Stromal cell of bone marrow (primary cell): ENCODE results near the gene ERAL1.
"Not testable (repeated sequence)": the region's sequence is repeated elsewhere in the genome, so short reads cannot be mapped to it uniquely, and the experiment has no call there.

Source experiments
- DNase-seq: peaks from one replicate; pipeline ENCODE4 v3.0.0-alpha.2; 2012; ENCODE audit warnings: low read depth

The ERAL1 gene

DNA sequence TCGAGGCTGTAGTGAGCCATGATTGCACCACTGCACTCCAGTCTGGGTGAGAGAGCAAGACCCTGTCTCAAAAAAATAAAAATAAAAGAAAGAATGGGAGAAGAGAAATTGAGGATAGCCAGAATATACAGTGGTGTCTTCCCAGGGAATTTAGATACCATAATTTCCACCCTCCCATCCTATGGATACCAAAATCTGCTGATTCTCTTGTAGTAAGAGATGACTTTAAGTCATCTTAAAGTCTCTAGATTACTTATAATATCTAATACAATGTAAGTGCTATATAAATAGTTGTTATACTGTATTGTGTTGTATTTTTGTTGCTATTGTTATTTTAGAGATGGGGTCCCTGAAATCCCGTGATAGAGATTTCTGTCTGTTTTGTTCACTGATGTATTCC lies 1.5 kb upstream of the ERAL1 start:
- no peak for DNase-seq

DNA sequence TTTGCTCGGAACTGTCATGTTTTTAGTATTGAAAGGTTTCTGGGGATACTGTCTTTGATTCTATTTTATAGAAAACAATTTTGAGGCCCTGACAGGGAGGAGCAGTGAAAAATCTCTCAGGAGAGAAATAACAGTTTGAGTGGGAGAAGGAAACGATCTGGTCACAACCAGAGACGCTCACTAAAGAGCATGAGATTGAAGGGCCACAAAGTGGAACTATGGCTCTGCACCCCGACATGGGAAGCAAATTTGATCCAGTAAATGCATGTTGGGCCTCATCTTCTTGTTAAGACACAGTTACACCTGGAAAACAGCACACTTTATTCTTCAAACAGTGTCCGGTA lies 492 bp downstream of the ERAL1 start:
- no peak for DNase-seq

DNA sequence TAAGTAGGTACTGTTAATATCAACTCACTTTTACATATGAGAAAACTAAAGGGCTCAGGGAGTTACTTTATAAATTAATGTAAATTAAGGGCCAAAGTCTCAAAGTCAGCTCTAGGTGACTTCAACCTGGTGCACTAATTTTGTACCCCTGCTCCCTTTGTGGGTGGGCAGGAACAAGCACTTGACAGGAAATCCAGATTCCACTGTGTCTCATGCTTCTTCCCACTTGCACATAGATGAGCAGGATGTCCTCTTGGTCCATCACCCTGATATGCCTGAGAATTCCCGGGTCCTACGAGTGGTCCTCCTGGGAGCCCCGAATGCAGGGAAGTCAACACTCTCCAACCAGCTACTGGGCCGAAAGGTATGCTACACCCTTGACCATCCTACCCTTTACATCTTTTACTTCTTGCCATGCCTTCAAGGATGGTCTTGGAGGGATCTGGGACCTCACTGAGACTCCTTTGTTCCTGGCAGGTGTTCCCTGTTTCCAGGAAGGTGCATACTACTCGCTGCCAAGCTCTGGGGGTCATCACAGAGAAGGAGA lies 1.3 kb downstream of the ERAL1 start:
- no peak for DNase-seq

DNA sequence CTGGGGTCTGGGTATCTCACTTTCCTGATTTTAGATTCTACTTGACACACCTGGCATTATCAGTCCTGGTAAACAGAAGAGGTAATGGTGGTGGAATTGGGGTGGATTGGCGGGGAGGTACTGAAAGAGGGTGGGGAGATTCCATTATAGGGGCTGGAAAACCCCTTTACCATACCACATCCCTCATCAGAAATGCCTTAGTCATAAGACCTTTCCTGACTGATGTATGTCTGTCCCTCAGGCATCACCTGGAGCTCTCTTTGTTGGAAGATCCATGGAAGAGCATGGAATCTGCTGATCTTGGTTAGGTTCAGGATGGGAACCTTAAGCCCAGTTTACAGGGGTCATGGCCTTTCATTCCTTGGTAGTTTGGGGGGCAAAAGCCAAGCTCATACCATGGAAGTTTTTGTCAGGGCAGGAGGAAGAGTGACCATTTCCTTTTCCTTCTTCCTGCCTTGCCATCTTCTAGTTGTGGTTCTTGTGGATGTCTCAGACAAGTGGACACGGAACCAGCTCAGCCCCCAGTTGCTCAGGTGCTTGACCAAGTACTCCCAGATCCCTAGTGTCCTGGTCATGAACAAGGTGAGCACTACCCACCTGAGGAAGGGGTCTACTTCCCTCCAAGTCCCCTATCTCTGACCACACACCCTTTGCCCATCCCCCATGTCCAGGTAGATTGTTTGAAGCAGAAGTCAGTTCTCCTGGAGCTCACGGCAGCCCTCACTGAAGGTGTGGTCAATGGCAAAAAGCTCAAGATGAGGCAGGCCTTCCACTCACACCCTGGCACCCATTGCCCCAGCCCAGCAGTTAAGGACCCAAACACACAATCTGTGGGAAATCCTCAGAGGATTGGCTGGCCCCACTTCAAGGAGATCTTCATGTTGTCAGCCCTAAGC lies 3.3 kb downstream of the ERAL1 start:
- DNase-seq, result no peak

DNA sequence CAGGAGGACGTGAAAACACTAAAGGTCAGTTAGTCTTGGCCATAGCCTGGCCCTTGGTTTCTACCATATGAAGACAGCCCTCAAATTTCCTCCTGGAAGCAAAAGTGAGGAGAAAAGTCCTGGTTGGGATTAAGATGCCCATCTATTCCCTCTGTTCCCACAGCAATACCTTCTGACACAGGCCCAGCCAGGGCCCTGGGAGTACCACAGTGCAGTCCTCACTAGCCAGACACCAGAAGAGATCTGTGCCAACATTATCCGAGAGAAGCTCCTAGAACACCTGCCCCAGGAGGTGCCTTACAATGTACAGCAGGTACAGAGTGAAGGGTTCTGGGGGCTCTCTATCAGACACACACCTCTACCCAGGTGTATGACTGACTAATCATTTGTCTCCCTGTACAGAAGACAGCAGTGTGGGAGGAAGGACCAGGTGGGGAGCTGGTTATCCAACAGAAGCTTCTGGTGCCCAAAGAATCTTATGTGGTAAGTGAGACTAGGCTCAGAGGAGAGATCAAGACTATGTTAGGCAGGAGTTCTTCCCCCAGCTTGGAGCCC lies 4.1 kb downstream of the ERAL1 start:
- no peak for DNase-seq

DNA sequence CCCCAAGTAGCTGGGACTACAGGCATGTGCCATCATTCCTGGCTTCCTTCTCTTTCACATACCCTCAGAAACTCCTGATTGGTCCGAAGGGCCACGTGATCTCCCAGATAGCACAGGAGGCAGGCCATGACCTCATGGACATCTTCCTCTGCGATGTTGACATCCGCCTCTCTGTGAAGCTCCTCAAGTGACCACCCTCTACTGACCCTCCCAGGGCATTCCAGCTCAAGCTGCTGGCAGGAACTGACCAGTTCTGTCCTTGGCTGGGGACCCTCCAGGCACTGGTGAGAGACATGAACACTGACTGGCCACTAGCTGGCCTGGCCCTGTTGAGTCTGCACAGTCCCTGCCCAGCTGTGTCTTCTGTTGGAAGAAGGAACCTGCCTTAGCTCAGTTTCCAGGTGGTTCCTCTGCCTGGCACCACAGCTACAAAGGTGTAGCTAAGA lies 5.6 kb downstream of the ERAL1 start:
- no peak for DNase-seq

DNA sequence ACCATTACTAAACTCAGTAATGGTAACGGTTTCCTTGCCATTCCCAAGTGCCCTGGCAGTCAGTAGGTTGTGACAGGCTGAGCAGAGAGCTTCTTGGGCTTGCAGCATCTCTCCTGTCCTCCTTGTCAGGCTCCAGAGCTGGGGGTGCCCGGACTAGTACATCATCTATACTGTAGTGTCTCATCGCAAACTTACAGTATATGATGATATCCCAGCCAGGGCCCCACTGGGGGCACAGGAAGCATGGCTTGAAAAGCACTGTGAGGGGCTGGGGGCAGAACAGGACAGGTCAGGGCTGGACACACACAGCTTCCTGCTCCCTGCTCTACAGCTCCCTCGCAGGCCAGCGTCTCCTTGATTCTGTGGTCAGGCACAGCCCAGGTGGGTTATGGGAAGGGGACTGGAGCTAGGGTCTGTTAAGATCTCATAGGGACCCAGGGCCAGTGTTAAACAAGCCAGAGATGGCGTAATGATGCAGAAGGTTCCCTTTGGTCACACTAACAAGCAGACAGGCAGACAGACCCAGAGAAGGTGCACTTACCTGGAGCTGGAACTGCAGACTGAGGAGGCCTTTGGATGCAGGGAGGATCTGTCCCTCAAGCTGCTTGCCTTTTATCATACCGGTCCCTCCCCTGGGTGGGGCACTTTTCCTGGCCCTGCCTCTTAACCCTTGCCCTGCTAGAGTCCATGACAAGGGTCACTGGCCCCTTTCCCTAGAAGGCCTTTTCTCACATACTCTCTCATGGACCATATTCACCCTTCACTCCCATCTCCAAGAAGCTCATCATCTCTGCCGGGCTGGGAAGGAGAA lies 6.8 kb downstream of the ERAL1 start:
- no peak for DNase-seq

DNA sequence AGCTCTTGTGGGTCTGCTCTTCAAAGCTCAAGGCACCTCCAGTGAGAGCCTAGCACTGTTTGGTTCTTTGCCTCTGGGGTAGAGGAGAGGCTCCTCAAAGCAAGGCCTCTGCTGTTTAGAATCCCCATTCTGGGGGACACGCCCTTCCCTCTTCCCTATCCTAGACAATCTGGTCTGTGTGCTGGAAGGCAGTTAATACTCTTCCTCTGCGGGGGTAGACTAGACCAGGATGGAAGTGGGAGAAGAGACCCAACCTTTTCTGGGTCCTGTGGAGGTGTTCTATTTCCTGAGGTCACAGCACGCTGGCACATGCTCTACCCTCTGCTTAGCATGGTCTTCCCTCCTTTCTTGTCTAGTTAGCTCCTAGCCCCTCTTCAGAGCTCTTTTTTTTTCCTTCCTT lies 7.7 kb downstream of the ERAL1 start:
- DNase-seq, result no peak

DNA sequence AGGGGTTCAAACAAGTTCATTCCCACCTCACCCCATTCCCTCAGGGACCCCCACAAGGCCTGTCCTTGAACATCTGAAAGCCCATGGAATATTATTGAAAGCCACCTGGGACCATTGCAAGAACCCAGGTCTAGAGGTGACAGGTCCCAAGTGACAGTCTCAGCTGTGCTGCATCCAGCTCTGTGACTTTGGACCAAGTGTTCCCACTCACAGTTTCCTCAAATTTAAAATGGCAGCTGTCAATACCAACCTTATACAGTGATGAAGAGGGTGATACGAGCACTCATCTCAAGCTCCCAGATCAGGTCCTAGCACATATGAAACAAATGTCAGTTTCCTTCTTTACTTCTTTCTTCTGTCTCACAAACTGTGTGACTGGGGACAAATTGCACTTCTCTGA lies 9.1 kb downstream of the ERAL1 start:
- DNase-seq, result no peak

DNA sequence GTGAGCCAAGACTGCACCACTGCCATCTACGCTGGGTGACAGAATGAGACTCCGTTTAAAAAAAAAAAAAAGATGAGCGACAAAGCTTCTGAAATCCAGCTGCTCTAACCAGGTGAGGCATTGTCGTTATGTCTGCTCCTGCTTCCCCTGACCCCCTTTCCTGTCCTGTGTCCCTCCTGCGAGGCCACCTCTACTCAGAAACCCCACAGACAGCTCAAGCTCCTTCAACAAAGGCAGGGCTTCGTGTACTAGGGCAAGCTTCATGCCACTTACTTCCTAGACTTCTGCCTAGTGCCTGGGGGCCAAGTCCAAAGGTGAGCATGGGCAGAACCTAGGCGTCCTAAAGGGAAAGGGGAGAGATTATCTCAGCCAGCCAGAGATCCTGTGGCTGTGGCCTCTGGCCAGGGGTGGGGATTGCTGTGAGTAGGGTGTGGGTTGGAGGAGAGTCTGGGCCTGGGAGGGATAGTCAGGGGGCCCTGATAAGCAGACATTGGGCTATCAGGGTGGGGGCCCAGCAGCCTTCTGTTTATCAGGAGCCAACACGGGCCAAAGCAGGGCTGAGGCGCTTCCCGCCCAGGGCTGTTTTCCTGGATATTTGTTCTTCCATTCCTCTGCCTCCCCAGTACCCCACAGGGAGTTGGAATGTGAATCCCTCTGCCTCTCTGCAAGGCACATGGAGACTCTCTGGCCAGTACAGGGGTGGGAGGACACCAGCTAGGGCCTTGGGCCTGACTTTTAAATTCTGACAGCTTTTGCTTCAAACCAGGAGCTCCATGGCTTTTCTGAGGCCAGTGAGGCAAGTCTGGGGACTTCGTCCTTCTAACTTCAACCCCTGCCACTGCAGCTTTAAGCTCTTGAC lies 10.4 kb downstream of the ERAL1 start:
- no peak for DNase-seq

DNA sequence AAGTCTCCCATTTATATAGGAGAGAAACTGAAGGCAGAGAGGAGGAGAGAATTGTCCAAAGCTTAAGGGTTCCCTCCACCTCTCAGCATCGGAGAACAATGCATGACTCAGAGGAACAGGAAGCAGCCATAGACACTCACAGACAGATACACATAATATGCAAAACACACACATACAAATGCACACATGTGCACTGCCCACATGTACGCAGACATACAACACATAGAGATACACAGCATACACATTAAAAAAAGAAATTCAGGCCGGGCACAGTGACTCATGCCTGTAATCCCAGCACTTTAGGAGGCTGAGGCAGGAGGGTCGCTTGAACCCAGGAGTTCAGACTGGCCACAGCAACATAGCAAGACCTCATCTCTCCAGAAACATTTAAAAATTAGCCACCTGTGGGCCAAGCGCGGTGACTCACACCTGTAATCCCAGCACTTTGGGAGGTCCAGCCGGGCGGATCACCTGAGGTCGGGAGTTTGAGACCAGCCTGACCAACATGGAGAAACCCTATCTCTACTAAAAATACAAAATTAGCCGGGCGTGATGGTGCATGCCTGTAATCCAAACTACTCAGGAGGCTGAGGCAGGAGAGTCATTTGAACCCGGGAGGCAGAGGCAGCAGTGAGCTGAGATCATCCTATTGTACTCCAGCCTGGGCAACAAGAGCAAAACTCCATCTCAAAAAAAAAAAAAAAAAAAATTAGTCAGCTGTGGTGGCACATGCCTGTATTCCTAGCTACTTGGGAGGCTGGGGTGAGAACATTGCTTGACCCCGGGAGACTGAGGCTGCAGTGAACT lies 11.3 kb downstream of the ERAL1 start:
- DNase-seq, result no peak

DNA sequence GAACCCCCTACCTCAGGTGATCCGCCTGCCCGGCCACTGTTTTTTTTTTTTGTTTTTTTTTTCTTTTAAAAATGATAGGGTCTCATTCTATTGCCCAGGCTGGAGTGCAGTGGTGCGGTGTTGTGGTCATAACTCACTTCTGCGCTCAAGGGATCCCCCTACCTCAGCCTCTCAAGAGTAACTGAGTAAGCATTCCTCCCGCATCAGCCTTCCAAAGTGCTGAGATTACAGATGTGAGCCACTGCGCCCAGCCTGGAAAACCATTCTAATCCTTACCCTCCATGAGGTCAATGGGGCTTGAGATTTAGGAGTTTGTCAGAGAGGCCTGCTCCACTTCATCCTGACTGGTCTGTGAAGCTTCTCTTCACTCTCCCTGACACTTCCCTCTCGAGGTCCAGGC lies 12.5 kb downstream of the ERAL1 start:
- no peak for DNase-seq

DNA sequence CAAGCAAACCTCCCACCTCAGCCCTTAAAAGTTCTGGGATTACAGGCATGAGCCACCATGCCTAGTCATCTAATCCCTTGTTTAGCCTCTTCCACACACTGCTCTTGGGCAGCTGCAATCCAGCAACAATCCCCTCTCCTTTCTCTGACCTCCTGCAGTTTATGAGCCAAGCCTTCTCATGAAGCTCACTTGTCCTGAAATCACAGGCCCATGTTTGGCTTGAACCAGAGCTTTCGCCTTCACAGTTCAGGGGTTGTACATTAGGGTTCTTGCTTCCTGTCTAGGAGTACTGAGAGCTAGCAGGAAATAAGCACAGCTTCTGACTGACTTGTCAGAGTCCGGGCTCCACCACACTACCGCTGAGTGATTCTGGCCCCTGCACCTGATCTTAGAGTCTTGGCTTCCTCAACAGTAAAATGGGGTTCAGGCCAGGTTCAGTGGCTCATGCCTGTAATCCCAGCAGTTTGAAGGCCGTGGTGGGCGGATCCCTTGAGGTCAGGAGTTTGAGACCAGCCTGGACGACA lies 16.3 kb downstream of the ERAL1 start:
- DNase-seq, result no peak

DNA sequence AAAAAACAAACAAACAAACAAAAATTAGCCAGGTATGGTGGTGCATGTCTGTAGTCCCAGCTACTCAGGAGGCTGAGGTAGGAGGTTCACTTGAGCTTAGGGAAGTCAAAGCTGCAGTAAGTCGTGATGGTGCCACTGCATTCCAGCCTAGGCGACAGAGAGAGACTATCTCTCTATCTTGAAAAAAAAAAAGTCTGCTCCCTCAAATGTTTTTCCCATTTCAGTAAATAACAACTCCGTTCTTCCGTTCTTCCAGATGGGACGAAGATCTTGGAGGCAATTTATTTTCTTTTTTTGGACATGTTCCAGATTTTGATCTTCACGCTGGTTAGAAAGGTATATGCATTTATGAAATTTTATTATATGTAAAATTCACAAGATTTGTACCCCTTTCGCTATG lies 19.0 kb downstream of the ERAL1 start:
- no peak for DNase-seq

DNA sequence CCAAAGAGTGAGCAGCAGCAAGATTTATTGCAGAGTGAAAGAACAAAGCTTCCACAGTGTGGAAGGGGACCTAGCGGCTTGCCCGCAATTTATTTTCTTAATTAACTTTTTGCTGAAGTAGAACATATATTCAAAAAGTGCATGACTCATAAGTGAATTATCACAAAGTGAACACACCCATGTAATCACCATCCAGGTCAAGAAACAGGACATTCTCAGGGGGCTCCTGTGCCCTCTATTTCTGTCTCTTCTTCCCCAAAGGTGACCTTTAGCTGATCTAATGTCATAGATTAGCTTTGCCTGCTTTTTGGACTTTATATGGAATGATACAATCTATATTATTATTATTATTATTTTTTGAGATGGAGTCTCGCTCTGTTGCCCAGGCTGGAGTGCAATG lies 19.9 kb downstream of the ERAL1 start:
- no peak for DNase-seq

DNA sequence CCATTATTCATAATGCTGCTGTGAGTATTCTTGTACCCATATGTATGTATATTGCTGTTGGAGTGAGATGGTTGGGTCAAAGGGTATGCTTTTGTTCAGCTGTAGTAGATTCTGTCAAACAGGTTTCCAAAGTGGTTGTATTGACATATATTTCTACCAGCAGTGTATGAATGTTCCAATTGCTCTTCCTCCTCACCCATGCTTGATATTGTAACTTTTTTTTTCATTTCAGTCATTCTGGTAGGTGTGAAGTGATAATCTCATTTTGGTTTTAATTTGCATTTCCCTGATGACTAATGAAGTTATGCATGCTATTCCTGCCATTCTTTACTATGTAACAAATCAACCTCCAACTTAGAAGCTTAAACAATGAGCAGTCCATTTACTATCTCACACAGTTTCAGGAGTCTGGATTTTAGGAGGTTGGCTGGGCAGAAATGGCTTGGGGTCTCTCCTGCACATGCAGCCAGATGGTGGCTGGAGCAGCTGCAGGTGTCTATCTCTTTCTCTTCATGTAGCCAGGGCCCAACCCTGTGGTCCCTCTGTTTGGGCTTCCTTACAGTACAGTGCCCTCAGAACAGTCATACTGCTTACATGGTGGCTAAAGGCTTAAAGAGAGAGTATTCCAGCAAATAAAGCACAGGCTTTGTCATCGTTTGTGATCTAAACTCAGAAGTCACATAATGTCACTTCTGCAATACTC lies 21.2 kb downstream of the ERAL1 start:
- no peak for DNase-seq

DNA sequence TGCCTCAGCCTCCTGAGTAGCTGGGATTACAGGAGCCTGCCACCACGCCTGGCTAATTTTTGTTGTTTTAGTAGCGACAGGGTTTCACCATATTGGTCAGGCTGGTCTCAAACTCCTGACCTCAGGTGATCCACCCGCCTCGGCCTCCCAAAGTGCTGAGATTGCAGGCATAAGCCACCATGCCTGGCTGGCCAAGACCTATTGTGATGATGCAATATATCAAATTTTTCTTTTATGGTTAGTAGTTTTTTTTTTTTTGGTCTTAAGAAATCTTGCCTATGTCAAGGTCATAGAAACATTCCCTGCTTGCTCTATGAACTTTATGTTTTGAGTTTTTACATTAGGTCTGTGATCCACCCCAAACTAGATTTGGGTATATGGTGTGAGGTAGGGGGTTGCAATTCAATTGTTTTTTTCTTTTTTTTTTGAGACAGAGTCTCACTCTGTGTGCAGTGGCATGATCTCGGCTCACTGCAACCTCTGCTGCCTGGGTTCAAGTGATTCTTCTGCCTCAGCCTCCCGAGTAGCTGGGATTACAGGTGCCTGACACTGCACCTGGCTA lies 22.4 kb downstream of the ERAL1 start:
- not testable (repeated sequence) for DNase-seq

DNA sequence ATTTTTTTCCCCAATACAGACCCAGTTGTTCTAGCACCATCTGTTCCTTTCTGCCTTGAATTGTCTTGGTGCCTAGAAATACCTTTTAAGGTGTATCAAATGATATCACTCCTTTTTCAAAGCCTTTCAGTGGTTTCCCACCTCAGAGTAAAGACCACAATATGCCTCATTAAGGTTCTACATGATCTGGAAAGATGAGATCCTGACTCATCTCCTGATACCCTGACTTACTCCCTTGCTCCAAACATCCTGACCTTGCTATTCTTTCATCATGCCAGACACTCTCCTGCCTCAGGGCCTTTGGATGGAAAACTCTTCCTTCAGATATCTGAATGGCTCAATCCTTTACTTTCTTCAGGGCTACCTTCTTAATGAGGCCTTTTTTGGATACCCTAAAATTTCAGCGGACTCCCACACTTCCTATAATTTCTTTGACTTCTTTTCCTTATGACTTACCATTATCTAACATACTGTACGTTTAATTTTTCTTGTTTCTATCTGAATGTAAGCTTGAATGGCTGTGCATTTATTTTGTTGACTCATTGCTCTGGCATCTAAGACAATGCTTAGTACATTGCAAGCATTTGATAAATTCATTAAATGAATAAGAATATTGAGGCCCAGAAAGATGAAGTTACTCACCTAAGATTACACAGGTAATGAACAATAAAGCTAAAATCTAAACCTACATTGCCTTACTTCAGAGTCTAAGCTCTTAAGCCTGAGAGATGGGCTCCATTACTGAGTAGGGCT lies 23.5 kb downstream of the ERAL1 start:
- no peak for DNase-seq

DNA sequence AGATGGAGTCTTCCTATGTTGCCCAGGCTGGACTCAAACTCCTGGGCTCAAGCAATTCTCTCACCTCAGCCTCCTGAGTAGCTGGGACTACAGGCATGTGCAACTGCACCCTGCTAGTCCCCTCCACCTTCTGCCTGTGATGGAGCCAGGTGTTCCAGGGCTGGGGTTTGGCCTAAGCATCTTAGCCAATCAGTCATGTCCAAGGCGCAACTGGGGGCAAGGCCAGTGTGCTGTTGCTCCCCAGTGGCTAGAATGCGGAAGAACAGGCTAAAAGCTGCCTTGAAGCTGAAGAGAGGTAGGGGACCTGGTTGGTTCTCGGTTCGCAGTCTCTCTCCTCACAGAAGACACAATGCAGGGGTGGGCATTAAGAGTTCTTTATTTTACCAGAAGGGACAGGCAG lies 24.2 kb downstream of the ERAL1 start:
- no peak for DNase-seq
